GM23338 (cell line): ENCODE results near the gene SMNDC1. TPM values are rescaled to one million over a fixed set of nuclear protein-coding genes. Genes with fewer than 3 reads are reported as not detected.

Experiments used
- ATAC-seq: fragments of 200-7000 bp; cut with Tn5 transposase; 3 replicates; pipeline ENCODE4 v1.9.1; 2020
- DNase-seq: peaks from one replicate; pipeline ENCODE4 v3.0.0-alpha.2; 2015; ENCODE audit warnings: low spot score
- H2AFZ ChIP-seq: fragments of 200-600 bp; sonication (generic); 2 replicates; pipeline ENCODE4 v1.8.0; 2016; ENCODE audit warnings: antibody characterized with exemption, mild to moderate bottlenecking, moderate library complexity
- H3F3A ChIP-seq: fragments of 200-600 bp; sonication (generic); replicated peaks from 2 replicates; pipeline ENCODE4 v1.8.0; 2017; ENCODE audit warnings: antibody characterized with exemption, mixed run types, low read depth
- H3K27ac ChIP-seq: fragments of 200-600 bp; sonication (generic); 2 replicates; pipeline ENCODE4 v1.6.1; 2016; ENCODE audit warnings: low read depth
- H3K27me3 ChIP-seq: fragments of 200-600 bp; sonication (generic); 2 replicates; pipeline ENCODE4 v1.8.0; 2016; ENCODE audit warnings: mild to moderate bottlenecking, mixed run types, moderate library complexity; ENCODE audit not compliant: insufficient read depth
- H3K36me3 ChIP-seq: fragments of 200-600 bp; sonication (generic); 2 replicates; pipeline ENCODE4 v1.8.0; 2016; ENCODE audit warnings: mild to moderate bottlenecking; ENCODE audit not compliant: insufficient read depth
- H3K4me1 ChIP-seq: fragments of 200-600 bp; sonication (generic); 2 replicates; pipeline ENCODE4 v1.8.0; 2016; ENCODE audit warnings: mild to moderate bottlenecking, moderate library complexity; ENCODE audit not compliant: insufficient read depth
- H3K4me2 ChIP-seq: fragments of 200-600 bp; sonication (generic); 2 replicates; pipeline ENCODE4 v1.7.1; 2017; ENCODE audit warnings: mixed run types
- H3K4me3 ChIP-seq: fragments of 200-600 bp; sonication (generic); 2 replicates; pipeline ENCODE4 v1.6.1; 2016; ENCODE audit warnings: mixed run types
- H3K79me2 ChIP-seq: fragments of 200-600 bp; sonication (generic); replicated peaks from 2 replicates; pipeline ENCODE4 v1.8.0; 2017; ENCODE audit warnings: mild to moderate bottlenecking; ENCODE audit not compliant: insufficient read depth
- H3K9me2 ChIP-seq: fragments of 200-600 bp; sonication (generic); 2 replicates; pipeline ENCODE4 v1.8.0; 2017; ENCODE audit not compliant: insufficient read depth
- H4K20me1 ChIP-seq: fragments of 200-600 bp; sonication (generic); replicated peaks from 2 replicates; pipeline ENCODE4 v1.8.0; 2017; ENCODE audit warnings: mild to moderate bottlenecking; ENCODE audit not compliant: insufficient read depth
- H3K27ac Mint-ChIP-seq: 2 replicates; pipeline ENCODE4 v1.8.0; 2020; ENCODE audit warnings: inconsistent platforms, mild to moderate bottlenecking, moderate library complexity, mixed read lengths
- H3K27me3 Mint-ChIP-seq: 3 replicates; pipeline ENCODE4 v1.8.0; 2022; ENCODE audit warnings: low read depth, mild to moderate bottlenecking, moderate library complexity, mixed read lengths, inconsistent platforms; ENCODE audit not compliant: insufficient read depth, poor library complexity
- H3K36me3 Mint-ChIP-seq: 3 replicates; pipeline ENCODE4 v1.8.0; 2021; ENCODE audit warnings: low read depth, mild to moderate bottlenecking, inconsistent platforms, moderate library complexity, mixed read lengths
- H3K4me1 Mint-ChIP-seq: 3 replicates; pipeline ENCODE4 v1.8.0; 2020; ENCODE audit warnings: mild to moderate bottlenecking, inconsistent platforms, mixed read lengths
- H3K4me3 Mint-ChIP-seq: 3 replicates; pipeline ENCODE4 v1.8.0; 2021; ENCODE audit warnings: moderate library complexity, mild to moderate bottlenecking, inconsistent platforms, mixed read lengths
- H3K9me3 Mint-ChIP-seq: 3 replicates; pipeline ENCODE4 v1.8.0; 2020; ENCODE audit warnings: moderate library complexity, mild to moderate bottlenecking, inconsistent platforms, mixed read lengths
- CREB1 ChIP-seq: fragments of 250-450 bp; sonication (Bioruptor Pico); IDR thresholded peaks from 2 replicates; pipeline ENCODE4 v1.5.0; 2020; ENCODE audit warnings: low read depth, mild to moderate bottlenecking, moderate library complexity
- CTCF ChIP-seq, 2 experiments: fragments of 200-600 bp in 1 of 2; sonication (generic) in 1 of 2; conservative IDR thresholded peaks; 2 replicates each; pipeline versions ENCODE4 v1.5.1 to v1.6.1; 2016 to 2017; ENCODE audit warnings: antibody characterized with exemption in 2 of 2, low read depth in 2 of 2, mild to moderate bottlenecking in 2 of 2, moderate library complexity in 1 of 2
- ETS1 ChIP-seq: IDR thresholded peaks from 2 replicates; pipeline ENCODE4 v1.6.1; 2016; ENCODE audit warnings: antibody characterized with exemption
- EZH2 ChIP-seq: fragments of 200-600 bp; sonication (generic); IDR thresholded peaks from one replicate; pipeline ENCODE4 v1.8.0; 2017; ENCODE audit warnings: antibody characterized with exemption, mild to moderate bottlenecking, low read depth; ENCODE audit not compliant: unreplicated experiment
- EZH2phosphoT487 ChIP-seq: fragments of 200-600 bp; sonication (generic); IDR thresholded peaks from one replicate; pipeline ENCODE4 v1.8.1; 2018; ENCODE audit warnings: antibody characterized with exemption; ENCODE audit not compliant: unreplicated experiment
- JUNB ChIP-seq: IDR thresholded peaks from one replicate; pipeline ENCODE4 v1.6.1; 2016; ENCODE audit warnings: antibody characterized with exemption; ENCODE audit not compliant: unreplicated experiment
- NANOG ChIP-seq: IDR thresholded peaks from 2 replicates; pipeline ENCODE4 v1.6.1; 2016; ENCODE audit warnings: antibody characterized with exemption, borderline replicate concordance
- POLR2AphosphoS5 ChIP-seq: IDR thresholded peaks from 2 replicates; pipeline ENCODE4 v1.6.1; 2016; ENCODE audit warnings: antibody characterized with exemption, low read depth
- REST ChIP-seq: IDR thresholded peaks from one replicate; pipeline ENCODE4 v1.6.1; 2018; ENCODE audit warnings: antibody characterized with exemption; ENCODE audit not compliant: unreplicated experiment
- STAT1 ChIP-seq: IDR thresholded peaks from one replicate; pipeline ENCODE4 v1.6.1; 2016; ENCODE audit warnings: antibody characterized with exemption; ENCODE audit not compliant: unreplicated experiment
- ZNF114 ChIP-seq: fragments of 250-450 bp; sonication (Bioruptor Pico); IDR thresholded peaks from 2 replicates; pipeline ENCODE4 v1.5.0; 2020; ENCODE audit warnings: mild to moderate bottlenecking, moderate library complexity
- polyA plus RNA-seq: library from polyadenylated mRNA; unstranded; fragments of >200 nt; fragmentation: Nextera tagmentation; extraction: Ambion mirVana; gene quantifications from 2 replicates; pipeline ENCODE4 v1.2.1, GENCODE V29; 2016
- total RNA-seq: library from RNA; depleted of rRNA; stranded (reverse); fragments of >200 nt; shearing (Covaris generic); gene quantifications from 2 replicates; pipeline ENCODE4 v1.2.3, GENCODE V29; 2014

SMNDC1 gene
- total and polyA plus RNA-seq, 2 experiments from 2014 or later, result 28.4 to 45.1 TPM

- no peak for DNase-seq
- H3K4me1 Mint-ChIP-seq, result peaks cover 6% of the 10 kb centered on the region; the same call in 2 of the 3 replicates
- Histone ChIP-seq H4K20me1 (no peaks in the 10 kb centered on the region), H3F3A (no peaks in the 10 kb centered on the region), H2AFZ (no peak overlapping the region), H3K27ac (no peak overlapping the region), H3K79me2 (no peaks in the 10 kb centered on the region), H3K36me3 (peaks cover 4% of the 10 kb centered on the region; the same call in 1 of the 2 replicates), H3K27me3 (no peaks in the 10 kb centered on the region), H3K4me1 (peaks cover 5% of the 10 kb centered on the region), H3K4me2 (no peak overlapping the region), H3K9me2 (0 out of 2 replicates have a peak, but pooled peaks cover 2% of the 10 kb centered on the region), H3K4me3 (no peak overlapping the region)
- TF ChIP-seq EZH2 (no peak), ETS1 (no peak), POLR2AphosphoS5 (no peak), JUNB (no peak)
- H3K9me3 Mint-ChIP-seq, result peaks cover 46% of the 10 kb centered on the region
- H3K27ac Mint-ChIP-seq, result no peak overlapping the region
- no peak for ATAC-seq
- H3K27me3 Mint-ChIP-seq, result peaks cover 13% of the 10 kb centered on the region
- H3K4me3 Mint-ChIP-seq, result no peak overlapping the region
- peaks cover 28% of the 10 kb centered on the region for H3K36me3 Mint-ChIP-seq
Measured at GRCh38 chr10:110330675-110331074, 26.0 kb upstream of the SMNDC1 start.

- H3K27me3 ChIP-seq, result no peaks in the 10 kb centered on the region
- no peaks in the 10 kb centered on the region for H3K79me2 ChIP-seq
- peaks cover 4% of the 10 kb centered on the region; the same call in 1 of the 2 replicates for H3K36me3 ChIP-seq
- H3K9me2 ChIP-seq, result 0 out of 2 replicates have a peak, but pooled peaks cover 2% of the 10 kb centered on the region
- no peak overlapping the region for H3K27ac ChIP-seq
- ATAC-seq (no peak), DNase-seq (no peak)
- H3K36me3 Mint-ChIP-seq, result peaks cover 28% of the 10 kb centered on the region
- H3K4me3 Mint-ChIP-seq, result no peak overlapping the region
- no peaks in the 10 kb centered on the region for H3F3A ChIP-seq
- no peaks in the 10 kb centered on the region for H3K4me1 Mint-ChIP-seq
- no peak overlapping the region for H2AFZ ChIP-seq
- H3K9me3 Mint-ChIP-seq, result peaks cover 40% of the 10 kb centered on the region
- no peaks in the 10 kb centered on the region for H3K4me1 ChIP-seq
- no peak overlapping the region for H3K4me2 ChIP-seq
- H3K27me3 Mint-ChIP-seq, result peaks cover 12% of the 10 kb centered on the region
- no peak overlapping the region for H3K4me3 ChIP-seq
- H4K20me1 ChIP-seq, result no peaks in the 10 kb centered on the region
- H3K27ac Mint-ChIP-seq, result no peak overlapping the region
- no peak for TF ChIP-seq REST
- no peak for TF ChIP-seq ZNF114
- TF ChIP-seq EZH2, result no peak
- no peak for TF ChIP-seq EZH2phosphoT487
- TF ChIP-seq ETS1, result no peak
- no peak for TF ChIP-seq POLR2AphosphoS5
- TF ChIP-seq NANOG, result no peak
- no peak for TF ChIP-seq CTCF (conservative IDR thresholded peaks at IDR 0.05; ENCODE audit: low read depth in 2 of 2)
- no peak for TF ChIP-seq JUNB
- no peak for TF ChIP-seq CREB1
- no peak for TF ChIP-seq STAT1
Measured at GRCh38 chr10:110327262-110327914, 22.7 kb upstream of the SMNDC1 start.
